Breast epithelium (tissue), 3 donors: ENCODE data around the gene TESPA1.

Experiments
- CTCF ChIP-seq, 3 donors: fragments of 450-650 bp; IDR thresholded peaks; one replicate each; pipeline ENCODE4 v1.5.1; 2016 to 2017; ENCODE audit warnings: antibody characterized with exemption in 3 of 3, mild to moderate bottlenecking in 3 of 3, moderate library complexity in 3 of 3
- POLR2A ChIP-seq: fragments of 450-650 bp; IDR thresholded peaks from one replicate; pipeline ENCODE4 v1.6.1; 2016; ENCODE audit warnings: antibody characterized with exemption, mild to moderate bottlenecking, moderate library complexity
- POLR2AphosphoS5 ChIP-seq, 3 donors: sonication (generic); formaldehyde crosslinking; IDR thresholded peaks; one replicate each; pipeline ENCODE4 v1.6.1; 2017; ENCODE audit warnings: antibody characterized with exemption in 3 of 3

GRCh38 chr12:54977155-54977554 is 7.4 kb downstream of the TESPA1 start:
- TF ChIP-seq CTCF (IDR thresholded peaks at IDR 0.05) = no peak
- TF ChIP-seq POLR2A = no peak
- no peak for TF ChIP-seq POLR2AphosphoS5 (IDR thresholded peaks at IDR 0.05)
